ENCODE measurements around the gene YTHDF1. TPM values are rescaled to one million over a fixed set of nuclear protein-coding genes. Genes with fewer than 3 reads are reported as not detected.

The YTHDF1 gene
- total RNA-seq, 1 donor from 2014 or later = 59.0 TPM

DNA sequence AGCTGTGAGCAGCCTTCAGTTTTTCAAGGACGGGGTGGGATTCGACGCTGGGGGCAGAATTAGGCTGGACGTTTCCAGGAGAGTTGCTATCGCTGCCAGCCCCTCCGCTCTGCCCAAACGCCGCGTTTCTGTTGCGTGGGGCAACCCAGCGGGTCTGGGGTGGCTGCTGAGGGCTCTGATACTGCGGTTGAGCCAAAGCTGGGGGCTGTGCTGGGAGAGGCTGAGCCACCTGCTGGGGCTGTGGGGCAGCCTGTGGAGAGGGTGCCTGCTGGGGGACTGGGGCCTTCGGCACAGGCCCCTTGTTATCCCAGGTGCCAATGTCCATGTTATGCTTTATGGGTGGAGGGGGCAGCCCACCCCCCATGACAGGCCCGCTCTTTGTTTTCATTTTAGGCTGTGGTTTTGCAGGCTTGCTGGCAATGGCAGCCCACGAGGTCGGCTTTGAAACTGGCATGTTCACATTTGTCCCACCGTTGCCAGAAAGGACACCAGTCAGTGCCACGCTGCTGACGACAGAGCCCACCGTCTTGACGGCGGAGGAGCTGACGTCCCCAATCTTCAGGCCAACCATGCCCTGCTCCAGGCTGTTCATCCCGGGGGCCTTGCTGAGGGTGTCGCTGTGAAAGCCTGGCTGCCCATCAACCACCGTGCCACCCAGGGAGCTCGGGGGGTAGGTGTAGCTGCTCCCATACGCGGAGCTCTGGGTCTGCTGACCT is 13.0 kb downstream of the YTHDF1 start:
- Mint-ChIP-seq H3K4me1 (peaks cover 9% of the 10 kb centered on the region), H3K27ac (ENCODE audit: unreplicated experiment) (no peak overlapping the region), H3K36me3 (ENCODE audit: low read depth) (peaks cover 8% of the 10 kb centered on the region), H3K27me3 (ENCODE audit: low read depth) (no peaks in the 10 kb centered on the region), H3K4me3 (no peak overlapping the region), H3K9me3 (no peaks in the 10 kb centered on the region)
- DNase-seq (ENCODE audit: low read depth, low spot score) = no peak
- TF ChIP-seq, protein P1, sequence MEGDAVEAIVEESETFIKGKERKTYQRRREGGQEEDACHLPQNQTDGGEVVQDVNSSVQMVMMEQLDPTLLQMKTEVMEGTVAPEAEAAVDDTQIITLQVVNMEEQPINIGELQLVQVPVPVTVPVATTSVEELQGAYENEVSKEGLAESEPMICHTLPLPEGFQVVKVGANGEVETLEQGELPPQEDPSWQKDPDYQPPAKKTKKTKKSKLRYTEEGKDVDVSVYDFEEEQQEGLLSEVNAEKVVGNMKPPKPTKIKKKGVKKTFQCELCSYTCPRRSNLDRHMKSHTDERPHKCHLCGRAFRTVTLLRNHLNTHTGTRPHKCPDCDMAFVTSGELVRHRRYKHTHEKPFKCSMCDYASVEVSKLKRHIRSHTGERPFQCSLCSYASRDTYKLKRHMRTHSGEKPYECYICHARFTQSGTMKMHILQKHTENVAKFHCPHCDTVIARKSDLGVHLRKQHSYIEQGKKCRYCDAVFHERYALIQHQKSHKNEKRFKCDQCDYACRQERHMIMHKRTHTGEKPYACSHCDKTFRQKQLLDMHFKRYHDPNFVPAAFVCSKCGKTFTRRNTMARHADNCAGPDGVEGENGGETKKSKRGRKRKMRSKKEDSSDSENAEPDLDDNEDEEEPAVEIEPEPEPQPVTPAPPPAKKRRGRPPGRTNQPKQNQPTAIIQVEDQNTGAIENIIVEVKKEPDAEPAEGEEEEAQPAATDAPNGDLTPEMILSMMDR (conservative IDR thresholded peaks at IDR 0.05) = no peak

DNA sequence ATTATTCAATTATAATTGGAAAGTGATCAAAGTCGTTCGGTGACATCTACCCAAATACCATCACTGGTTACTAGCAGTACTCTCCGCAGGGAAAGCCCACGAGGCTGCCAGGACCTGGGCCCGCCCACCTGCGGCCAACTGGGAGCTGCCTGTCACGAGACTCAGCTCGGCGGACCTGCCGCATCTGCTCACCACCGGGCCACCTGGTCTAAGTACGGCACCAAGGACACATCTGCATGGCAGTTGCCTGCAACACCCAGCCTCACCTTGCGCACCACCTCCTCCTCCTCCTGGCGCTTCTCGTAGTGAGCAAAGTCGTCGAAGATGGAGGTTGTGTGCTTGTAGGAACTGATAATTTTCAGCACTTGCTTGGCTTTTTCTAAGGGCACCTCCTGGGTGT is 13.9 kb downstream of the YTHDF1 start:
- DNase-seq (ENCODE audit: low read depth, low spot score) = no peak
- TF ChIP-seq, protein P1 (conservative IDR thresholded peaks at IDR 0.05) = no peak
- Mint-ChIP-seq H3K4me3 (no peak overlapping the region), H3K36me3 (ENCODE audit: low read depth) (peaks cover 8% of the 10 kb centered on the region), H3K27me3 (ENCODE audit: low read depth) (no peaks in the 10 kb centered on the region), H3K4me1 (peaks cover 9% of the 10 kb centered on the region), H3K27ac (ENCODE audit: unreplicated experiment) (no peak overlapping the region), H3K9me3 (no peaks in the 10 kb centered on the region)

DNA sequence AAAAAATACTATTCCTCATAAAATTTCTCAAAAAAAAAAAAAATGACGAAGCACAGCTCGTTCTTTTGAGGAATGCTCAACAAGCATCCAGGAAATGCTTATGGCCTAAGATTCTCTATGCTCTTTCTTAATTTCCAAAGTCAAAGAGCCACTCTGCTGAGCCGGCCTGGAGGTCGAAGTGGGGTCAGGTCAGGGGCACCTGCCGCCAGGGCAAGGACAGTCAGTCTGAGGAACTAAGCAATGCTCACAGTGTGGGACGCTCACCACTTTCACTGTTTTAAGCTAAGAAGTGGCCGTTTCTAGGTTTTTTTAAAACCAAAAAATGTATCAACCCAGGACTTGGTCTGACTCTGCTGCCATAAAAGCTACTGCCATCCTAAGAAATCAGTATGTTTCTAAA is 17.3 kb downstream of the YTHDF1 start:
- H3K36me3 Mint-ChIP-seq (ENCODE audit: low read depth) = peaks cover 2% of the 10 kb centered on the region
- H3K4me3 Mint-ChIP-seq = no peak overlapping the region
- TF ChIP-seq, protein P1 (conservative IDR thresholded peaks at IDR 0.05) = no peak
- H3K27me3 Mint-ChIP-seq (ENCODE audit: low read depth) = no peaks in the 10 kb centered on the region
- H3K4me1 Mint-ChIP-seq = peaks cover 14% of the 10 kb centered on the region
- no peak for DNase-seq (ENCODE audit: low read depth, low spot score)
- no peak overlapping the region for H3K27ac Mint-ChIP-seq (ENCODE audit: unreplicated experiment)
- no peaks in the 10 kb centered on the region for H3K9me3 Mint-ChIP-seq

DNA sequence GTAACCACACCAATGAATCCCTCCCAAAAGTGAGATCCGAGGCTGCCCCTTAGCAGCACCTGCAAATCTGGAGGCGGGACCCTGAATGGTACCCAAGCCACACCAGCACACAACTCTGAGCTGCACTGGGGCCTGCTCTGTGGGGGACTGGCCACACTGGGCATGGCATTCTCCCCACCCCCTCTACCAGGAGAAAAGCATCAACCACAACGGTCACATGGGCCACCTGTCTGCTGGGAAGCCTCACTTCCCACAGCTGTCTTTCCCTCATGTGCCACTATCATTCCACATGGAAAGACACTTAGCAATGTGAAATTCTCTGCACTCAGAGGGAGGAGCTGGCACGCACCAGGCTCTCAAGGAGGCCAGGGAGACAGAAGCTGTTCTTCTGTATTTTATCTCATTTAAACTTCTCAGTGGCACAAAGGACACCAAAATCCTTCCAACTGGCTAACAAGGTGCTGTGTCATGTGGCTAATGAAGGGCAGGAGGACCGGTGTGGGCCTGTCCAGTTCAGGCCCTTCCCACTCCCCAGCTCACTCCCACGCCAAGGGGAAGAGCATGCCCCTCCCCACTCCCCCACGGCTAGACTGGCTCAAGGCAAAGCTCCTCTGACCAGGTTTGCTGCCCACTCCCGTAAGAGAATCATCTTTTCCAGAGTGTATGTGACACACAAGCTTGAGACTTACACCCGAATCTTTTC is 19.0 kb downstream of the YTHDF1 start:
- no peaks in the 10 kb centered on the region for H3K9me3 Mint-ChIP-seq
- H3K4me3 Mint-ChIP-seq = no peak overlapping the region
- H3K27me3 Mint-ChIP-seq (ENCODE audit: low read depth) = no peaks in the 10 kb centered on the region
- peaks cover 14% of the 10 kb centered on the region for H3K4me1 Mint-ChIP-seq
- H3K27ac Mint-ChIP-seq (ENCODE audit: unreplicated experiment) = no peak overlapping the region
- TF ChIP-seq, protein P1 (conservative IDR thresholded peaks at IDR 0.05) = no peak
- no peak for DNase-seq (ENCODE audit: low read depth, low spot score)
- peaks cover 2% of the 10 kb centered on the region for H3K36me3 Mint-ChIP-seq (ENCODE audit: low read depth)

DNA sequence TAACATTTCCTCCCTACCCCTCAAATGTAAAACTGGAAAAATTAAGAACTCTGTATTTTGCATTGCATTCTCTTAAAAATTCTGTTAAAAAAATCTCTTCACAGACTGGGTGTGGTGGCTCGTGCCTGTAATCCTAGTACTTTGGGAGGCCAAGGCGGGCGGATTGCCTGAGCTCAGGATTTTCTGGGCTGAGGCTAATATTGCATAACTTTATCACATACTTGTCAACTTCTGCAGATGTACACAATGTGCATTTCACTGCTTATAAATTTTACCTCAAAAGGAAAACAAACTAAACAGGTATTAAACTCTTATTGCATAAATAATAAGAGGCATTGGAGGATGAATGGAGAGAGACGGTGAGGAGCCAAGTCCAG is 21.1 kb downstream of the YTHDF1 start:
- H3K4me1 Mint-ChIP-seq = peaks cover 14% of the 10 kb centered on the region
- no peaks in the 10 kb centered on the region for H3K27me3 Mint-ChIP-seq (ENCODE audit: low read depth)
- no peak overlapping the region for H3K4me3 Mint-ChIP-seq
- no peaks in the 10 kb centered on the region for H3K9me3 Mint-ChIP-seq
- no peak overlapping the region for H3K27ac Mint-ChIP-seq (ENCODE audit: unreplicated experiment)
- peaks cover 2% of the 10 kb centered on the region for H3K36me3 Mint-ChIP-seq (ENCODE audit: low read depth)
- no peak for DNase-seq (ENCODE audit: low read depth, low spot score)
- TF ChIP-seq, protein P1 (conservative IDR thresholded peaks at IDR 0.05) = no peak

Measured in neural crest cell (in vitro differentiated cells).